NCI-H187 (cell line): Measurements from ENCODE around the gene FEV.

Experiments used
- DNase-seq, 2 experiments: peaks; one replicate each; lab custom pipeline; 2025; lab: John Stamatoyannopoulos, UW

The FEV gene

GRCh38 chr2:218993345-218994315, 8.6 kb upstream of the FEV start, which contains the start of gene CRYBA2:
Gene CRYBA2 (minus strand): TSS chr2:218993422. CDS start chr2:218993176, 246 bp downstream.
- DNase-seq = no peak

GRCh38 chr2:218992703-218993344, 7.8 kb upstream of the FEV start:
- no peak for DNase-seq

- no peak for DNase-seq
These were observed 7.2 kb upstream of the FEV start for GRCh38 chr2:218992196-218992595.

- DNase-seq = no peak
These were observed 6.7 kb upstream of the FEV start for GRCh38 chr2:218991674-218992168.

- DNase-seq = no peak
These were observed 5.6 kb upstream of the FEV start for GRCh38 chr2:218990612-218991011.

- DNase-seq = no peak
These were observed 5.1 kb upstream of the FEV start for GRCh38 chr2:218990052-218990451.

GRCh38 chr2:218988650-218989049, 3.7 kb upstream of the FEV start:
- DNase-seq = no peak

- no peak for DNase-seq
These were observed 3.2 kb upstream of the FEV start for GRCh38 chr2:218988164-218988563.

GRCh38 chr2:218986148-218986761, 1.3 kb upstream of the FEV start:
- DNase-seq = no peak

GRCh38 chr2:218985325-218986091, 524 bp upstream of the FEV start:
- DNase-seq = no peak

- no peak for DNase-seq
These were observed 554 bp downstream of the FEV start for GRCh38 chr2:218984239-218985020.

GRCh38 chr2:218983934-218984238, 1.1 kb downstream of the FEV start:
- no peak for DNase-seq

GRCh38 chr2:218983263-218983933, 1.6 kb downstream of the FEV start:
- DNase-seq = no peak

GRCh38 chr2:218982586-218983262, 2.3 kb downstream of the FEV start:
- no peak for DNase-seq

- DNase-seq = no peak
These were observed 3.0 kb downstream of the FEV start for GRCh38 chr2:218981881-218982585.

GRCh38 chr2:218981390-218981880, 3.5 kb downstream of the FEV start:
- DNase-seq = no peak

GRCh38 chr2:218980735-218981389, 4.1 kb downstream of the FEV start:
- no peak for DNase-seq
